GM18511 (cell line): ENCODE data around the gene ZYX.
"Not testable (repeated sequence)": the region's sequence is repeated elsewhere in the genome, so short reads cannot be mapped to it uniquely, and the experiment has no call there.

Source experiments
- ATAC-seq: cut with Tn5 transposase; IDR thresholded peaks from one replicate; pipeline ENCODE4 v1.9.1; 2021; ENCODE audit warnings: mild to moderate bottlenecking, moderate library complexity; ENCODE audit not compliant: unreplicated experiment

ZYX gene

DNA sequence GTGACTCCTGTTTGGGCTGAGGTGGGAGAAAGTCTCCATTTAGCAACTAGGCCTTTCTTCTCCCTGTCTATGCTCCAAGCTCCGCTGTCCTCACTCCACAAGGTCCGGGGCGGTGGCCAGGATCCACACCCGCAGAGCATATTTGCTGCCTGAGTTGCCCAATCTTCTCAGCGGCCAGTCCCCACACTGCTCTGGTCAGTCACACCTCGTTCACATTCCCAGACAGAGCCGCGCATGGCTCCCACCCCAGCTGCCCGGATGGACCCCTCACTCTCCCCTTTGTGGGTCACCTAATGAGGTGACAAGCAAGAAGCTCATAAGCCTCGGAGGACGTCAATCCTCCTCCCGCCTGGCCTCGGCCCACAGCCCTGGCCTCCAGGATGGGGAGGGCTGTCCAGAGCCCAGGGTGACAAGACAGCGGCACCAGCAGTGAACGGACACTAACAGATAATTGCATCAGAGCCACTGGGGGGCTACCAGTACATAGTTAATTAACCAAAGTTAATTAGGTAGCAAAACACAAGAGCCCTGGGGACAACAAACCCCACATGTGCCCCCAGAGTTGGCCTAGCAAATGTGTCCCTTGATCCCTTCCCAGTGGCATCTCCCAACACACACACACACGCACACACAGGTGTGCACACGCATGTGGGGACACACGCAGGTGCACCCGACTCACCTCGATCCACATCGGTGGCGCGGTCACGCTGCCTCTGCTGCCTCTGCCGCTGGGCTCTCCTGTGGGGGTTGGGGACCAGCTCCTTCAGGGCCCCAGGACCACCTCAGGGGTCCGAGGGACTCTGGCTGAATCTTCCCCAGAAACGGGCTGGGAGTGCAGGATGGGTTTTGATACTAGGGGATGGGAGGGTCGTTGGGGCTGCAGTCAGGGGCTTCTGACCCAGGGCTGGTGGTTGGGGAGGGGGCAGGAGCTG is 15.7 kb downstream of the ZYX start:
- no peak for ATAC-seq

DNA sequence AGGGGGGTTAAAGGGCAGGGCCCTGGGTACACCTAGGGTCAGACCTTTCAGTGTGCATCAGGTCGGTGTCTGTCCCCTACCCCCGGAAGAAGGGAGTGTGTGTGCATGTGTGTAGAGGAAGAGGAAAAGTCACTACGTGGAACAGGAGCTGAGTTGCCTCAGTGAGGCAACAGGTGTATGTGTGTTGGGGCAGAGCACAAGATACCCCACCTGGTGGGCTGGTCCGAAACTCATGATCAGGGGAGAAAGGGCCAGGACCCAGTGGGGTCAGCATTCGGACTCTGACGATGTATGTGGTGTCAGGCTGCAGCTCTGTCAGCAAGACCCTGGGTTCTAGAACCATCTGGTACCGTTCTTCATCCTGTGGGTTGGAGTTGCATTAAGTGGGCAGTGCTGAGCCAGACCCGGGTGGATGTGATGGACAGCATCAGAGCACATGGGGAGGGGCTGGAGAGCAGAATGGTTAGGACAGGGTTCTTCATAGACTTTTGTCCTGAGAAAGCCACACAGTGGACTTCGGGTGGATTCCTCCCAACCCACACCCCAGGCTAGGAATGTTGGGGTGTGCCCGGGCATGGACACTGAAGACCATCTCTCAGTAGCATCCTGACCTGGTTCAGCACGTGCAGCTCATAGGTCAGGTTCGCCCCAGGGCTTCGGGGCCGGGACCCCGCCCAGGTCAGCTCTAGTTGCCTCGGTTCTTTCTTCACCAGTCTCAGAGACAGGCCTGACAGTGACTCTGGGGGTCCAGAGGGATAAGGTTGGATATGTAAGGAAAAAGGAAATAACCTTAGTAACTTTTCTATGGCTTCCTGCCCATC is 16.8 kb downstream of the ZYX start:
- ATAC-seq: no peak

DNA sequence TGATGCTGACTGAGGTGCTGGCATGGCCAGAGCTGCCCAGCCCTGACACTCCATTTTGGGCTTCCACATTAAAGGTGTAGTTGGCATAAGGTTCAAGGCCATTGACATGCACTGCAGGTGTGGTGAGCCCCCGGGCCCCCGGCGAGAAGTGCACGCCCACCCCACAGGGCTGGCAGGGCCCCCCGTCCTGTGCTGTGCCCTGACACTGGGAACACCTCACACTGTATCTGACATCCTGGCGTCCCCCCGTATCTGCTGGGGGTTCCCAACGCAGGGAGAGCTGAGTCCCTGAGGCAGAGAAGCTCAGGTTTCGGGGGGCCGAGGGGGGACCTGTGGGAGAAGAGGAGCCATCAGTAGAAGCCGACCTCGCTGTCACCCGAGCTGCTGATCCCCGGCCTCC is 17.5 kb downstream of the ZYX start:
- no peak for ATAC-seq

- ATAC-seq: no peak
Measured at GRCh38 chr7:143399151-143399550, 18.0 kb downstream of the ZYX start.

- no peak for ATAC-seq
Measured at GRCh38 chr7:143399642-143400041, 18.5 kb downstream of the ZYX start.

DNA sequence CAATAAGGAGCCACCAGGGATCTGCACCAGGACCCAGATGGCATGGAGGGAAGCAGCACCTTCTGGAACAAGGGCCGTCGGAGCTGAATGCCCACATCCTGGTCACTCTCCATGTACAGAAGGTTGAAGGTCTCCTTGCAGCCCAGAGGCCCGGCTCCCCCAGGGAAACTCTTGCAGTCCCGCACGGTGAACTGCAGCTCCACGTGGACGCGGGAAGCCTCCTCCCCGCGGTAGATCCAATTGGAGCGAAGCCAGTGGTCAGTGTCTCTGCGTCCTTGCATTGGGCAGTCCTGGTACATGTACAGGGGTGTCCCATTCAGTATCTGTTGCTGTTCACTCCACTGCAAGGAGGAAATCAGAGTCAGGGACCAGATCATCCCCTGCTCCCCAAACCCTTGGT is 20.1 kb downstream of the ZYX start:
- ATAC-seq: no peak

GRCh38 chr7:143402233-143402632 is 21.1 kb downstream of the ZYX start:
- not testable (repeated sequence) for ATAC-seq

DNA sequence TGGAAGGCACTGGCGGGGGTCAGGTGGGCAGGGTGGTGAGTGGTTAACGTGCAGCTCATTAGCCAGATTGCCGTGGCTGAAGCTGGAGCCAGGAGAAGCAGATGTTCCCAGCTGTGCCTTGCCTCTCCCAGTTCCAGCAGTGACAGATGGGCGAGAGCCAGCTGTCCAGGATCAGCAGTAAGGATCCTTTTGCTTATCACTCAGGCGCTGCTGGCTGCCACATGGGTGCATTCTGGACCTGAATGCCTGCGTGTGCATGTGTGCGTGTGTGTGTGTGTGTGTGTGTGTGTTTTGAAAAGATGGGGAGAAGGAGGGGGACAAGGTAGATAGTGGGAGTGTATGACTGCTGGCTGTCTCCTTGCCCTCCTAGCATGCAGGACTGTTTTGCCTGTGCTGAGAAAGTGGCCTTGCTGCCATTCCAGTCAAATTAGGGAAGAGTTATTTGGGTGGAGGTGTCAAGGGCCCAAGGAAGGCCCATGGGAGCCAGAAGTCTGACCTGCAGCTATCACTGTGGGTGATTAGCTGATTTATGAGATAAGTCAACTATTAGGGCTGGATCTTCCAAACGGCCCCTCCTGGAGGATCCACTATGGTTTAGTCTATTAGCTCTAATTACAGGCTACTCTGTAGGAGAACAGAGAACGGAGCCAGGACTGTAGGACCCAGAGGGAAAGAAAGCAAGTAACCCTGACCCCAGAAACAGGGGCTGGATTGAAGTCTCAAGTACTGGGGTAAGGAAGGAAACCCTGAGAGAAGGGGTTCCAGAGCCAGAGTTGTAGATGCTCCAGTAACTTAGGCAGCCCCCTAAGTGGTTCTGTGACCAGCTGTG is 24.2 kb downstream of the ZYX start:
- no peak for ATAC-seq

- no peak for ATAC-seq
Measured at GRCh38 chr7:143406002-143406357, 24.8 kb downstream of the ZYX start.

DNA sequence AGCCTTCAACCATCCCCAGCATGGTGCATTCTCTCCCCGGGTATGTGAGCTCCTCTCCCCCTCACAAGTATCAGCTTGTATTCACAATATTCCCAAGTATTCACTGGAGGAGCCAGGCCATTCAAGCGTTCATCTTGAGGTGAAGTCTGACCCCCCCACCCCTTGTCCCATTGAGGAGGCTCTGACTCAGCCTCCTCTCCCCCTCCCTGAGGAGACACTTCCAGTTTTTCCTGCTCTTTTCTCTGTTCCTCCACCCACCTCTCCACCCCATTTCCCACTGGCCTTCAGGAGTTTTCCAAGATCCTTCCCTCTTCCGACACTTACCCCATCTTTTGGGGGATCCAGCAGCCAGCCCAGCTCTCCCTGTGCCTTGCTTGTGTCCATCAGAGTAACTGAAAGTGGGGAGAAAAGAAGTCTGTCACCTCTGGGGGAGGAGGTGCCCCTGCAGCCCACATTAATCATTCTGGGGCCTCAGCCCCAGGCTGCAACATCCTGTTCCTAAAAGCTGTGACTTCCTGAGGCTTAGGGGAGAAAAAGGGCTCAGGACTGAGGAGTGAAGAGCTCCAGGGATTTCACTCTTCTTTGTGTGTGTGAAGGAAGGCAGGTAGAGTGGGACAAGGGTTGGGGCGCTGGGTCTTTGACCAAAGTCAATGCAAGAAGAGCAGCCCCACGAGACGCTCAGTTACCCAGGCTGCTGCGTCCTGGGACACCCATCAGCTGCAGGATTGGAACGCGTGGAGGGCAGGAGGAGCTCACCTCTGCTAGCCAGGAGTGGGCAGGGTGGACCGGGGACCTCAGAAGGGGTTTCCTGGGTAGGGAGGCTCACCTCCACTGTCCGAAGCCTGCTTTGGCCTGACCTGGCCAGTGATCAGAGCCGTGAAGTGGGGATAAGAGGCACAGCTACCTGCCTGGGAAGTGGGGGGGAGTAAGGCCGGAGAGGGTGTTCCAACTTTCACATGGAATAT is 26.4 kb downstream of the ZYX start:
- no peak for ATAC-seq

- ATAC-seq: no peak
Measured at GRCh38 chr7:143408252-143408685, 27.1 kb downstream of the ZYX start.

- no peak for ATAC-seq
Measured at GRCh38 chr7:143408686-143409561, 27.8 kb downstream of the ZYX start, which contains the start of gene EPHA1. TSS of gene EPHA1 (minus strand) at chr7:143408856. CDS start at chr7:143408805, 51 bp downstream.

- no peak for ATAC-seq
Measured at GRCh38 chr7:143410521-143411004, 29.4 kb downstream of the ZYX start.

- ATAC-seq: no peak
Measured at GRCh38 chr7:143411976-143412708, 31.0 kb downstream of the ZYX start.

GRCh38 chr7:143413123-143413522 is 32.0 kb downstream of the ZYX start:
- no peak for ATAC-seq

- not testable (repeated sequence) for ATAC-seq
Measured at GRCh38 chr7:143415209-143415608, 34.1 kb downstream of the ZYX start.

- no peak for ATAC-seq
Measured at GRCh38 chr7:143415742-143416397, 34.7 kb downstream of the ZYX start.
